UCSD-AML1 (cell line): Measurements from ENCODE around the gene MYO16.

Source experiments
- DNase-seq: peaks from one replicate; lab custom pipeline; 2025; ENCODE audit not compliant: unreplicated experiment; lab: John Stamatoyannopoulos, UW

Gene MYO16

GRCh38 chr13:109165417-109165904, 536.0 kb downstream of the MYO16 start:
- no peak for DNase-seq

- peak; percentile 13 for DNase-seq
Observed at GRCh38 chr13:109166804-109167203, 537.4 kb downstream of the MYO16 start.

- DNase-seq, result no peak
Observed at GRCh38 chr13:109172136-109172535, 542.7 kb downstream of the MYO16 start.

GRCh38 chr13:109175666-109176065, 546.3 kb downstream of the MYO16 start:
- no peak for DNase-seq

- no peak for DNase-seq
Observed at GRCh38 chr13:109180905-109181425, 551.6 kb downstream of the MYO16 start.

- DNase-seq, result no peak
Observed at GRCh38 chr13:109182777-109183465, 553.5 kb downstream of the MYO16 start.

- DNase-seq, result no peak
Observed at GRCh38 chr13:109191413-109191812, 562.0 kb downstream of the MYO16 start.

- DNase-seq, result no peak
Observed at GRCh38 chr13:109192306-109192705, 562.9 kb downstream of the MYO16 start.

- DNase-seq, result no peak
Observed at GRCh38 chr13:109196948-109197347, 567.5 kb downstream of the MYO16 start.

- DNase-seq, result no peak
Observed at GRCh38 chr13:109198585-109198984, 569.2 kb downstream of the MYO16 start.

- DNase-seq, result no peak
Observed at GRCh38 chr13:109199280-109199679, 569.9 kb downstream of the MYO16 start.

- no peak for DNase-seq
Observed at GRCh38 chr13:109200556-109200955, 571.1 kb downstream of the MYO16 start.

- no peak for DNase-seq
Observed at GRCh38 chr13:109203587-109203986, 574.2 kb downstream of the MYO16 start.

- no peak for DNase-seq
Observed at GRCh38 chr13:109204252-109204651, 574.8 kb downstream of the MYO16 start.

GRCh38 chr13:109204657-109205056, 575.2 kb downstream of the MYO16 start:
- no peak for DNase-seq

GRCh38 chr13:109205315-109205714, 575.9 kb downstream of the MYO16 start:
- no peak for DNase-seq

GRCh38 chr13:109206616-109207015, 577.2 kb downstream of the MYO16 start:
- DNase-seq, result no peak

- no peak for DNase-seq
Observed at GRCh38 chr13:109207622-109208021, 578.2 kb downstream of the MYO16 start.

GRCh38 chr13:109208522-109208921, 579.1 kb downstream of the MYO16 start:
- no peak for DNase-seq

- no peak for DNase-seq
Observed at GRCh38 chr13:109209526-109209925, 580.1 kb downstream of the MYO16 start.

GRCh38 chr13:109211616-109212015, 582.2 kb downstream of the MYO16 start:
- no peak for DNase-seq

- DNase-seq, result no peak
Observed at GRCh38 chr13:109212650-109213049, 583.2 kb downstream of the MYO16 start.

GRCh38 chr13:109213714-109214113, 584.3 kb downstream of the MYO16 start:
- DNase-seq, result no peak
